Lower leg skin (tissue), 4 donors: Measurements from ENCODE around the gene TTC12. TPM values are rescaled to one million over a fixed set of nuclear protein-coding genes. Genes with fewer than 3 reads are reported as not detected.

ENCODE experiments used
- DNase-seq, 2 donors: peaks; one replicate each; pipeline ENCODE4 v3.0.0-alpha.2; 2019; ENCODE audit warnings: low spot score in 2 of 2
- H3K4me3 ChIP-seq: fragments of 200-600 bp; sonication (generic); 2 replicates; pipeline ENCODE4 v1.5.1; 2017; ENCODE audit warnings: mild to moderate bottlenecking, low read depth; ENCODE audit not compliant: poor library complexity, severe bottlenecking
- CTCF ChIP-seq, 3 donors: fragments of 450-650 bp; IDR thresholded peaks; one replicate each; pipeline ENCODE4 v1.5.1; 2016; ENCODE audit warnings: antibody characterized with exemption in 3 of 3, mild to moderate bottlenecking in 3 of 3, moderate library complexity in 2 of 3
- POLR2A ChIP-seq, 2 donors: fragments of 450-650 bp; IDR thresholded peaks; one replicate each; pipeline ENCODE4 v1.6.1; 2016 to 2017; ENCODE audit warnings: antibody characterized with exemption in 2 of 2, mild to moderate bottlenecking in 1 of 2, moderate library complexity in 1 of 2
- WGBS, 2 donors: methylation state at CpG; one replicate each; pipeline ENCODE4 v1.1.5; 2018; 5-methylcytosine and 5-hydroxymethylcytosine counted together
- intact Hi-C: fragments of 100-400 bp; cut with DNase I; formaldehyde crosslinking; loops from one replicate; pipeline ENCODE4 v1.15.0; 2023; ENCODE audit warnings: low total_unique reads
- total RNA-seq, 4 donors: library from RNA; depleted of rRNA; stranded (reverse); fragments of >200 nt; gene quantifications; one replicate each; pipeline ENCODE4 v1.1.0, GENCODE V29; 2016

The TTC12 gene
- total RNA-seq, 4 donors from 2014 or later, result 14.5 to 48.2 (median 21.9) TPM

GRCh38 chr11:113281052-113281725 lies 33.2 kb upstream of the TTC12 start:
- 92 to 100% methylated on average over 2 of the region's 2 CpGs for WGBS, 2 donors
- no peak for TF ChIP-seq POLR2A (IDR thresholded peaks at IDR 0.05)
- no peak for TF ChIP-seq CTCF (IDR thresholded peaks at IDR 0.05)
- intact Hi-C loops, result loop anchor here (10.0 kb wide), 2 partner anchors 986 to 1066 kb away; no protein-coding TSS in a partner anchor
- H3K4me3 ChIP-seq, result no peak overlapping the region
- peak in 1 of 2 donors; percentile 72 for DNase-seq

GRCh38 chr11:113282898-113283437 lies 31.4 kb upstream of the TTC12 start:
- WGBS, 2 donors, result 67 to 69% methylated on average over 3 of the region's 3 CpGs
- intact Hi-C loops, result loop anchor here (10.0 kb wide), 2 partner anchors 988 to 1068 kb away; no protein-coding TSS in a partner anchor
- peak in 1 of 2 donors; percentile 57 for DNase-seq

GRCh38 chr11:113283881-113284280 lies 30.5 kb upstream of the TTC12 start:
- WGBS, 2 donors, result 86 to 87% methylated on average over 2 of the region's 2 CpGs
- DNase-seq, result no peak
- H3K4me3 ChIP-seq, result no peak overlapping the region
- TF ChIP-seq POLR2A (IDR thresholded peaks at IDR 0.05) (no peak), CTCF (IDR thresholded peaks at IDR 0.05) (no peak)
- intact Hi-C loops, result loop anchor here (10.0 kb wide), 2 partner anchors 989 to 1069 kb away; no protein-coding TSS in a partner anchor

More at GRCh38 chr11:113282898-113283437, 31.4 kb upstream of the TTC12 start:
- TF ChIP-seq CTCF (IDR thresholded peaks at IDR 0.05) (no peak), POLR2A (IDR thresholded peaks at IDR 0.05) (no peak)
- H3K4me3 ChIP-seq, result no peak overlapping the region

GRCh38 chr11:113286009-113286408 lies 28.4 kb upstream of the TTC12 start:
- DNase-seq, result peak in 1 of 2 donors; percentile 43
- intact Hi-C loops, result loop anchor here (5.0 to 10.0 kb wide), 3 partner anchors 694 to 1071 kb away; no protein-coding TSS in a partner anchor

More at GRCh38 chr11:113286009-113286408, 28.4 kb upstream of the TTC12 start:
- TF ChIP-seq POLR2A (IDR thresholded peaks at IDR 0.05) (no peak), CTCF (IDR thresholded peaks at IDR 0.05) (no peak)
- no peak overlapping the region for H3K4me3 ChIP-seq
- WGBS, 2 donors, result 89 to 91% methylated on average over 3 of the region's 3 CpGs
